GM10266 (cell line): ENCODE results near the gene CA9.

Experiments used
- DNase-seq: peaks from one replicate; pipeline ENCODE4 v3.0.0; 2012; ENCODE audit errors: extremely low spot score
- TF ChIP-seq, protein P1 (sequence below): IDR thresholded peaks from 2 replicates; pipeline ENCODE4 v1.5.1; 2012; ENCODE audit warnings: mild to moderate bottlenecking, low read depth; ENCODE audit not compliant: control insufficient read depth, insufficient read depth; ENCODE audit errors: missing control alignments

CA9 gene

DNA sequence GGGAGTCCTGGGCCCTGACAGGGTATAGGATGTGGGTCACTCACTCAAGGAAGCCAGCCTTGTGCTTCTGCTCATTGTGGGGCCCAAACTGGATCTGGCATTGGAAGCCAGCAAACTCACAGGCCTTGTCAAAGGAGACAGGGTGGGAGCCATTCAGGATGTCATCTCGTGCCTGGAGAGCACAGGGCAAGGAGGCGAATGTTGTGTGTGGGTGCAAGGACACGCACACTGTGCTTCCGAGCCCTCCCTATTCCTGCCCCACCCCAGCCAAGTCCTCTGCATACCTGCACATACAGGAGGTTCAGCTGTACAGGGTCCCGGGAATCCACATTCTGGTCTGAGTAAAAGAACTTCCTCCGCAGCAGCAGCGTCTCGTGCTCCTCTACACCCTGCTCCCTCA is 50.2 kb downstream of the CA9 start:
- DNase-seq: no peak
- TF ChIP-seq, protein P1, sequence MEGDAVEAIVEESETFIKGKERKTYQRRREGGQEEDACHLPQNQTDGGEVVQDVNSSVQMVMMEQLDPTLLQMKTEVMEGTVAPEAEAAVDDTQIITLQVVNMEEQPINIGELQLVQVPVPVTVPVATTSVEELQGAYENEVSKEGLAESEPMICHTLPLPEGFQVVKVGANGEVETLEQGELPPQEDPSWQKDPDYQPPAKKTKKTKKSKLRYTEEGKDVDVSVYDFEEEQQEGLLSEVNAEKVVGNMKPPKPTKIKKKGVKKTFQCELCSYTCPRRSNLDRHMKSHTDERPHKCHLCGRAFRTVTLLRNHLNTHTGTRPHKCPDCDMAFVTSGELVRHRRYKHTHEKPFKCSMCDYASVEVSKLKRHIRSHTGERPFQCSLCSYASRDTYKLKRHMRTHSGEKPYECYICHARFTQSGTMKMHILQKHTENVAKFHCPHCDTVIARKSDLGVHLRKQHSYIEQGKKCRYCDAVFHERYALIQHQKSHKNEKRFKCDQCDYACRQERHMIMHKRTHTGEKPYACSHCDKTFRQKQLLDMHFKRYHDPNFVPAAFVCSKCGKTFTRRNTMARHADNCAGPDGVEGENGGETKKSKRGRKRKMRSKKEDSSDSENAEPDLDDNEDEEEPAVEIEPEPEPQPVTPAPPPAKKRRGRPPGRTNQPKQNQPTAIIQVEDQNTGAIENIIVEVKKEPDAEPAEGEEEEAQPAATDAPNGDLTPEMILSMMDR: no peak

DNA sequence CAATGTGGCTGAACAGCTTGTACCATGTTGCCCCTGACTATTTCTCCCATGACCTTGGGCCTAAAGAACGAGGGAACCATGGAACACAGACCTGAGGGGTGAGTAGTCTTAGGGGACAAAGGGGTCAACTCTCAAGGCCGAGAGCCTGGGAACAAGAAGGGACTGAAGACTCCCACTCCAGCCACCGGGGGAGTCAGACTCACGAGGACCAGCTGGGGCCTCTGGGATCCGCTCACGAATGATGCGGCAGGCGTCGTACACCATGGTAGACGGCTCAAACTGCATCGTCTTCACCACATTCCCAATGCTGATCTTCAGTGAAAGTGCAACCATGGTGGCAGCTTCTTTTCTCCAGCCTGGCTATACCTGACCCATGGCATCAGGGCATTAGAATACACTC is 51.6 kb downstream of the CA9 start:
- DNase-seq: no peak
- TF ChIP-seq, protein P1: no peak

DNA sequence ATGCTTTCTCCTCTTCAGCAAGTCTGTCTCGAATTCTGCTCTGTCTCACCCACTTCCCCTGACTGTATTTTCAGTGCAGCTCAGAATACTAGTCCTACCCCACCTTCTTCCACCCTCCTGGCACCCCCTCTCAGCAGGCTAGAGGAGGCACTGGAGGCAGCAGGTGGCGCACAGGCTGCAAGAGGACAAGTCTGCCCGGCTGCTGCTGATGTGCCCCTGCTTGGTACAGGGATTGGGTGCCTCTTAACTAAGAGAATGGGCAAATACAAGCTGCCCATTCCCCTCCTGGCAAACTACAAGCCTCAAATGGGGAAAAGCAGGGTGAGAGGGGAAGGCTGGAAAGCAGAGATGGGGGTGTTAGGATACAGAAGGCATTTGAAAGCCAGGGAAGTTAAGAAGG is 53.2 kb downstream of the CA9 start:
- TF ChIP-seq, protein P1: peak; percentile 48
- peak; percentile 41 for DNase-seq

DNA sequence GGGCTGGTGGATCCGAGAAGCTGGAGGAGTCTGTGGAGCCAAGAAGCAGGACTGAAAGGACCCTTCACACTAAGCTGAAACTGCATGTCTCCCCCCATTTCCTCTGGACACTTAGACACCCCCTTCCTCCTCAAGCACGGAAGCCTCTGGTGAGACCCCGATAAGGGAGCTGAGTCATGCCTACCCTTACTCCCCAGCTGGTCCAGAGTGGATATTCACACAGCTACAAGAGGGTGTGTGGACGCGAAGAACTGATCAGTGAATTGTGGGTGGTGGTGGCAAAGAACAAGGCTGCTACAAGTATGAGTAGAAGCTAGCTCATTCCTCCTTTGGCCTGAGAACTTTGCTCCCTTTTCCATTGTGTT is 53.9 kb downstream of the CA9 start:
- TF ChIP-seq, protein P1: no peak
- DNase-seq: no peak

DNA sequence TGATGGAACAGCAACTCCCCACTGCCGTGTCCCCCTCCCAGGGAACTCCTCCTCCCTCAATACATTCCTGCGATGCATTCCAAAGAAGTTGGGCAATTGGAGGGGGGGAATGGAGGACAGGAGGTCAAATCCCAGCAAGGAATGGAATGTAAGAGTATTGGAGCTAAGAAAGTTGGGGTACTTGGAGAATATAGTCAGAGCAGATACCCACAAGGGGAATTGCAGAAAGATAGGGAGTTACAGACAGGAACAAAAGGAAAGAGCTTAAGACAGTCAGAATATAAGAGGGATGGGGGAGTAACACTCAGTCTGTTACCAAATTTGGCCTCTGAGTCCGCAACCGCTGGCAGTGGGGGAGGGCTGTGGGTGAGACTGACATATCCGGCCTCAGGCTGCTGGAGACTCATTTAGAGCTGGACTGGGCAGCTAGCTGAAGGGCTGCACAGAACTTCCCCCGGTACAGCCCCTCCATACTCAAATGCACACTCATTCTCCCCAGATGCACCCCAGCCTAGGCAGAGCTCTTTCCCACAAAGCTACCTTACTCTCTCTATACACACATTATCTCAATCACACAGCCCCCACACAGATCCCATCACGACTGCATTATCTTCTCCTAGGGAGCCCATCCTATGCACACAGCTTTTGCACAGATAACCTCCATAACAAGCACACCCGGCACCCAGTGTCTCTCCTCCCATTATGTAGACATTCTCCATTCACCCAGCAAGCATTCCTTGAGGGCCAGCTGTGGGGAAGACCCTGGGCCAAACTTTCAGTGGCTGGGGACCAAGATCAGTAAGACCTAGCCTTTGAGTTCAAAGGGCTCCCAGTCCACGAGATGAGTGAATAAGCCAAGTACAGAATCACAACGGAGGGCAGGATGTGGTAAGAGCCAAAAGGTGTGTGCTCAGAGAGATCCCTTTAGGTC is 54.6 kb downstream of the CA9 start:
- TF ChIP-seq, protein P1: no peak
- DNase-seq: peak; percentile 76

DNA sequence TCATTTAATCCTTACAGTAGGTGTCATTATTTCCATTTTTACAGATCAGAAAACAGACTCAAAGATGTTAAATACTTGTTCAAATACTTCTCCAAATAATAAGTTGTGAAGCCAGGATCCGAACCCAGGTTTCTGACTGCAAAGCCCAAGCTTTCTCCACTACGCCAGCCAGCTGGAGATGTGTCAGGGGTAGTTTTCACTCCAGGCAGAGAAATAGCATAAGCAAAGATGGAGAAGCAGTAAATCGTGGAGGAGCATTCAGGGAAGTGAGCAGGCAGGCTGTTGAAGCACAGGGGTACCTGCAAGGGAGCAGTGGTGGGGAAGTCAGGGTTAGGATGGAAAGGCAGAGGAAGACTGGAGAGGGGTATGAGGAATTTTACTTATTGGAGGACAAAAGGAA is 55.4 kb downstream of the CA9 start:
- TF ChIP-seq, protein P1: no peak
- no peak for DNase-seq
